ENCODE measurements around the gene PHF21A. TPM values are rescaled to one million over a fixed set of nuclear protein-coding genes. Genes with fewer than 3 reads are reported as not detected.

PHF21A gene
- total and polyA plus RNA-seq, 2 experiments from 2014 or later, result 24.6 to 30.4 TPM

- TF ChIP-seq EZH2 (IDR thresholded peaks at IDR 0.05; ENCODE audit: borderline replicate concordance) (no peak), EZH2phosphoT487 (IDR thresholded peaks at IDR 0.05; ENCODE audit: low read depth, severe bottlenecking, unreplicated experiment) (no peak)
- TF ChIP-seq, protein P1, sequence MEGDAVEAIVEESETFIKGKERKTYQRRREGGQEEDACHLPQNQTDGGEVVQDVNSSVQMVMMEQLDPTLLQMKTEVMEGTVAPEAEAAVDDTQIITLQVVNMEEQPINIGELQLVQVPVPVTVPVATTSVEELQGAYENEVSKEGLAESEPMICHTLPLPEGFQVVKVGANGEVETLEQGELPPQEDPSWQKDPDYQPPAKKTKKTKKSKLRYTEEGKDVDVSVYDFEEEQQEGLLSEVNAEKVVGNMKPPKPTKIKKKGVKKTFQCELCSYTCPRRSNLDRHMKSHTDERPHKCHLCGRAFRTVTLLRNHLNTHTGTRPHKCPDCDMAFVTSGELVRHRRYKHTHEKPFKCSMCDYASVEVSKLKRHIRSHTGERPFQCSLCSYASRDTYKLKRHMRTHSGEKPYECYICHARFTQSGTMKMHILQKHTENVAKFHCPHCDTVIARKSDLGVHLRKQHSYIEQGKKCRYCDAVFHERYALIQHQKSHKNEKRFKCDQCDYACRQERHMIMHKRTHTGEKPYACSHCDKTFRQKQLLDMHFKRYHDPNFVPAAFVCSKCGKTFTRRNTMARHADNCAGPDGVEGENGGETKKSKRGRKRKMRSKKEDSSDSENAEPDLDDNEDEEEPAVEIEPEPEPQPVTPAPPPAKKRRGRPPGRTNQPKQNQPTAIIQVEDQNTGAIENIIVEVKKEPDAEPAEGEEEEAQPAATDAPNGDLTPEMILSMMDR (IDR thresholded peaks at IDR 0.05; ENCODE audit: poor library complexity), result no peak
- no peaks in the 10 kb centered on the region for H3K9me2 ChIP-seq (replicated peaks; ENCODE audit: insufficient read depth)
- no peaks in the 10 kb centered on the region for H3K36me3 ChIP-seq (replicated peaks; ENCODE audit: insufficient read depth, low read depth)
- no peaks in the 10 kb centered on the region for H4K20me1 ChIP-seq (ENCODE audit: insufficient read depth, poor library complexity, severe bottlenecking)
- WGBS (ENCODE audit: low lambda C conversion rate, missing lambda C conversion rate), result 99% methylated on average over 3 of the region's 3 CpGs
- no peak overlapping the region for H3K27ac ChIP-seq
- DNase-seq (ENCODE audit: low spot score), result no peak
- H2AFZ ChIP-seq, result no peak overlapping the region
- no peaks in the 10 kb centered on the region for H3K27me3 ChIP-seq
- no peak overlapping the region for H3K4me2 ChIP-seq
- H3K79me2 ChIP-seq, result peaks cover 1% of the 10 kb centered on the region
- no peaks in the 10 kb centered on the region for H3K4me1 ChIP-seq (ENCODE audit: insufficient read depth)
- no peak overlapping the region for H3K4me3 ChIP-seq
- H3K9me3 ChIP-seq (ENCODE audit: low read depth), result no peaks in the 10 kb centered on the region
These were observed 4.0 kb upstream of the PHF21A start for GRCh38 chr11:46125284-46125683.

DNA sequence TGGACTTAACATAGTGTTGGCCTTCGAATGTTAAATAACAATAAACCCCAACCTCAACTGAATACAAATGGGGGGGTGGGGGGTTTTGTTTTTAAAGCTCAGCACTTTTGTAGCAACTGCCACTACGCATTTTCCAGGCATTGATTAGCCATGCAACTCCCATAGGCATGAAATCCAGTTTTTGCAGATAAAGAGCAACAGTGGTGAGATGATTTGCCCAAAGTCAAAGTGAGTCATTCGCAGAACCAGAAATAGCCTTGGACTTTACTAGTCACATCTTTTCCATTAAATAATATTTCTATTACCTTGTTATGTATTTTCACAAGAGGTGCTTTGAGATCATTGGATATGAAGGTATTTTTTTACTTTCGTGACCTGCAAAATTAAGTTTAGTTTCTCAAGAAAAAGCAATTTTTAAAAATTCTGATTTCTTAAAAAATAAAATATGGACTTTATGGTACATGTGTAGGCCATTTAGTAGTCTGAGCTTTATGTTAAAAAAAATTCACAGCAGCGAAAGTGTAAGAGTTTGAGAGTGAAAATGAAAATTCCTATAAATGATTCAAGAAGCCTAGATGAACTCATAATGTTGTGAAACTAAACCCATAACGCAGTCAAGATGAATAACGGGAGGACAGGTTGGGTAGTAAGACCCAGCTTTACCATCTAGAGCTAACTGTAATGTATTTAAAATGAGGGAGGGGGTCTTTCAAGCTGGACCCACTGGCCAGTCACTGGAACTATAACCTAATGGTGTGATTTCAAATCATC lies 1.9 kb upstream of the PHF21A start:
- Histone ChIP-seq H3K79me2 (peaks cover 16% of the 10 kb centered on the region), H3K36me3 (replicated peaks; ENCODE audit: insufficient read depth, low read depth) (no peaks in the 10 kb centered on the region), H3K9me2 (replicated peaks; ENCODE audit: insufficient read depth) (no peaks in the 10 kb centered on the region), H3K27ac (peak overlapping the region; percentile 96), H4K20me1 (ENCODE audit: insufficient read depth, poor library complexity, severe bottlenecking) (peaks cover 4% of the 10 kb centered on the region), H2AFZ (no peak overlapping the region), H3K4me1 (ENCODE audit: insufficient read depth) (peaks cover 8% of the 10 kb centered on the region), H3K4me3 (no peak overlapping the region), H3K9me3 (ENCODE audit: low read depth) (no peaks in the 10 kb centered on the region), H3K4me2 (peak overlapping the region; percentile 76), H3K27me3 (no peaks in the 10 kb centered on the region)
- DNase-seq (ENCODE audit: low spot score), result peak; percentile 40
- TF ChIP-seq, protein P1 (IDR thresholded peaks at IDR 0.05; ENCODE audit: poor library complexity), result no peak
- TF ChIP-seq EZH2phosphoT487 (IDR thresholded peaks at IDR 0.05; ENCODE audit: low read depth, severe bottlenecking, unreplicated experiment) (no peak), EZH2 (IDR thresholded peaks at IDR 0.05; ENCODE audit: borderline replicate concordance) (no peak)
- 60% methylated on average over 7 of the region's 7 CpGs for WGBS (ENCODE audit: low lambda C conversion rate, missing lambda C conversion rate)

- Histone ChIP-seq H3K4me3 (peak overlapping the region; percentile 40), H3K9me3 (ENCODE audit: low read depth) (no peaks in the 10 kb centered on the region), H3K36me3 (replicated peaks; ENCODE audit: insufficient read depth, low read depth) (no peaks in the 10 kb centered on the region), H3K27me3 (no peaks in the 10 kb centered on the region), H4K20me1 (ENCODE audit: insufficient read depth, poor library complexity, severe bottlenecking) (peaks cover 14% of the 10 kb centered on the region), H3K79me2 (peaks cover 29% of the 10 kb centered on the region), H3K27ac (peak overlapping the region; percentile 96), H2AFZ (peak overlapping the region; percentile 52), H3K4me2 (peak overlapping the region; percentile 76), H3K4me1 (ENCODE audit: insufficient read depth) (peaks cover 19% of the 10 kb centered on the region), H3K9me2 (replicated peaks; ENCODE audit: insufficient read depth) (no peaks in the 10 kb centered on the region)
- TF ChIP-seq EZH2phosphoT487 (IDR thresholded peaks at IDR 0.05; ENCODE audit: low read depth, severe bottlenecking, unreplicated experiment) (no peak), EZH2 (IDR thresholded peaks at IDR 0.05; ENCODE audit: borderline replicate concordance) (no peak)
- TF ChIP-seq, protein P1 (IDR thresholded peaks at IDR 0.05; ENCODE audit: poor library complexity), result no peak
- 1% methylated on average over 23 of the region's 74 CpGs for WGBS (ENCODE audit: low lambda C conversion rate, missing lambda C conversion rate)
- DNase-seq (ENCODE audit: low spot score), result peak; percentile 93
These were observed 647 bp upstream of the PHF21A start for GRCh38 chr11:46121724-46122477.
